OCI-LY3 (cell line): ENCODE data around the gene CACNA2D2.

Source experiments
- EZH2phosphoT487 ChIP-seq: fragments of 200-600 bp; shearing (Covaris generic); IDR thresholded peaks from 2 replicates; pipeline ENCODE4 v1.6.1; 2018; ENCODE audit warnings: antibody characterized with exemption, mixed run types, low read depth
- TF ChIP-seq, protein P1 (sequence below): fragments of 200-600, 300-600 bp; sonication (generic); IDR thresholded peaks from 2 replicates; pipeline ENCODE4 v1.5.1; 2014; ENCODE audit warnings: antibody characterized with exemption, low read length, low read depth

- TF ChIP-seq, protein P1, sequence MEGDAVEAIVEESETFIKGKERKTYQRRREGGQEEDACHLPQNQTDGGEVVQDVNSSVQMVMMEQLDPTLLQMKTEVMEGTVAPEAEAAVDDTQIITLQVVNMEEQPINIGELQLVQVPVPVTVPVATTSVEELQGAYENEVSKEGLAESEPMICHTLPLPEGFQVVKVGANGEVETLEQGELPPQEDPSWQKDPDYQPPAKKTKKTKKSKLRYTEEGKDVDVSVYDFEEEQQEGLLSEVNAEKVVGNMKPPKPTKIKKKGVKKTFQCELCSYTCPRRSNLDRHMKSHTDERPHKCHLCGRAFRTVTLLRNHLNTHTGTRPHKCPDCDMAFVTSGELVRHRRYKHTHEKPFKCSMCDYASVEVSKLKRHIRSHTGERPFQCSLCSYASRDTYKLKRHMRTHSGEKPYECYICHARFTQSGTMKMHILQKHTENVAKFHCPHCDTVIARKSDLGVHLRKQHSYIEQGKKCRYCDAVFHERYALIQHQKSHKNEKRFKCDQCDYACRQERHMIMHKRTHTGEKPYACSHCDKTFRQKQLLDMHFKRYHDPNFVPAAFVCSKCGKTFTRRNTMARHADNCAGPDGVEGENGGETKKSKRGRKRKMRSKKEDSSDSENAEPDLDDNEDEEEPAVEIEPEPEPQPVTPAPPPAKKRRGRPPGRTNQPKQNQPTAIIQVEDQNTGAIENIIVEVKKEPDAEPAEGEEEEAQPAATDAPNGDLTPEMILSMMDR: no peak
- TF ChIP-seq EZH2phosphoT487: no peak
These were observed 48.9 kb downstream of the CACNA2D2 start for GRCh38 chr3:50454481-50455070.
